ENCODE data around the gene STON2.

Gene STON2

GRCh38 chr14:81324011-81324410 is 76.1 kb downstream of the STON2 start:
- DNase-seq = peak; percentile 94
- Histone ChIP-seq H3K9ac (ENCODE audit: low read length) (peak overlapping the region; percentile 59), H3K18ac (ENCODE audit: low read length) (no peak overlapping the region), H2BK15ac (replicated peaks; ENCODE audit: low read depth) (no peak overlapping the region), H3K4me2 (ENCODE audit: low read length) (peak overlapping the region; percentile 20), H3K4ac (ENCODE audit: low read depth, low read length) (no peak overlapping the region), H4K8ac (ENCODE audit: low read depth, low read length) (no peak overlapping the region), H2AK5ac (ENCODE audit: low read length) (no peak overlapping the region), H2BK120ac (ENCODE audit: low read depth, low read length) (no peak overlapping the region), H3K23ac (ENCODE audit: low read length) (no peak overlapping the region), H3K56ac (ENCODE audit: low read length) (peak overlapping the region; percentile 84), H3K79me1 (ENCODE audit: low read length) (peaks cover 12% of the 10 kb centered on the region), H2BK5ac (ENCODE audit: low read length) (no peak overlapping the region), H3K36me3 (ENCODE audit: control insufficient read depth, insufficient read depth, low read length) (no peaks in the 10 kb centered on the region), H3K4me1 (ENCODE audit: control insufficient read depth, low read depth, low read length) (peaks cover 33% of the 10 kb centered on the region), H3K27me3 (ENCODE audit: insufficient read depth, low read length, poor library complexity) (no peaks in the 10 kb centered on the region), H4K5ac (ENCODE audit: low read length) (no peak overlapping the region), H3K79me2 (ENCODE audit: control insufficient read depth, insufficient read depth, low read length) (peaks cover 39% of the 10 kb centered on the region), H3K4me3 (ENCODE audit: low read length) (peak overlapping the region; percentile 21), H3K27ac (ENCODE audit: low read depth, low read length) (peak overlapping the region; percentile 58)
- no CpG with 5 or more reads among the region's 11 CpGs for WGBS (ENCODE audit: extremely low coverage, insufficient coverage, low lambda C conversion rate)

- Histone ChIP-seq H2BK5ac (ENCODE audit: low read length) (no peak overlapping the region), H3K4me2 (ENCODE audit: low read length) (peak overlapping the region; percentile 21), H3K79me1 (ENCODE audit: low read length) (peaks cover 12% of the 10 kb centered on the region), H3K27ac (ENCODE audit: low read depth, low read length) (no peak overlapping the region), H4K5ac (ENCODE audit: low read length) (no peak overlapping the region), H2BK15ac (replicated peaks; ENCODE audit: low read depth) (no peak overlapping the region), H3K56ac (ENCODE audit: low read length) (peak overlapping the region; percentile 51), H3K18ac (ENCODE audit: low read length) (no peak overlapping the region), H3K36me3 (ENCODE audit: control insufficient read depth, insufficient read depth, low read length) (no peaks in the 10 kb centered on the region), H3K9ac (ENCODE audit: low read length) (peak overlapping the region; percentile 59), H2AK5ac (ENCODE audit: low read length) (no peak overlapping the region), H3K4ac (ENCODE audit: low read depth, low read length) (no peak overlapping the region), H2BK120ac (ENCODE audit: low read depth, low read length) (no peak overlapping the region), H3K79me2 (ENCODE audit: control insufficient read depth, insufficient read depth, low read length) (peaks cover 44% of the 10 kb centered on the region), H4K8ac (ENCODE audit: low read depth, low read length) (no peak overlapping the region), H3K4me3 (ENCODE audit: low read length) (no peak overlapping the region), H3K23ac (ENCODE audit: low read length) (no peak overlapping the region), H3K27me3 (ENCODE audit: insufficient read depth, low read length, poor library complexity) (no peaks in the 10 kb centered on the region), H3K4me1 (ENCODE audit: control insufficient read depth, low read depth, low read length) (peaks cover 33% of the 10 kb centered on the region)
- no CpG with 5 or more reads among the region's 2 CpGs for WGBS (ENCODE audit: extremely low coverage, insufficient coverage, low lambda C conversion rate)
- no peak for DNase-seq
Observed at GRCh38 chr14:81323093-81323492, 77.0 kb downstream of the STON2 start.

- H3K4me1 ChIP-seq (ENCODE audit: control insufficient read depth, low read depth, low read length) = peaks cover 41% of the 10 kb centered on the region
- H3K23ac ChIP-seq (ENCODE audit: low read length) = no peak overlapping the region
- no peak overlapping the region for H3K9ac ChIP-seq (ENCODE audit: low read length)
- peak overlapping the region; percentile 38 for H3K56ac ChIP-seq (ENCODE audit: low read length)
- peaks cover 51% of the 10 kb centered on the region for H3K79me2 ChIP-seq (ENCODE audit: control insufficient read depth, insufficient read depth, low read length)
- no peaks in the 10 kb centered on the region for H3K36me3 ChIP-seq (ENCODE audit: control insufficient read depth, insufficient read depth, low read length)
- no peak overlapping the region for H3K4ac ChIP-seq (ENCODE audit: low read depth, low read length)
- H2BK120ac ChIP-seq (ENCODE audit: low read depth, low read length) = no peak overlapping the region
- no peak for DNase-seq
- H3K27me3 ChIP-seq (ENCODE audit: insufficient read depth, low read length, poor library complexity) = no peaks in the 10 kb centered on the region
- no peak overlapping the region for H3K4me3 ChIP-seq (ENCODE audit: low read length)
- no peak overlapping the region for H2BK15ac ChIP-seq (replicated peaks; ENCODE audit: low read depth)
- no peak overlapping the region for H4K5ac ChIP-seq (ENCODE audit: low read length)
- no peak overlapping the region for H3K27ac ChIP-seq (ENCODE audit: low read depth, low read length)
- no peak overlapping the region for H2BK5ac ChIP-seq (ENCODE audit: low read length)
- H4K8ac ChIP-seq (ENCODE audit: low read depth, low read length) = no peak overlapping the region
- WGBS (ENCODE audit: extremely low coverage, insufficient coverage, low lambda C conversion rate) = no CpG with 5 or more reads among the region's 3 CpGs
- H3K4me2 ChIP-seq (ENCODE audit: low read length) = no peak overlapping the region
- H3K18ac ChIP-seq (ENCODE audit: low read length) = no peak overlapping the region
- H3K79me1 ChIP-seq (ENCODE audit: low read length) = peaks cover 12% of the 10 kb centered on the region
- H2AK5ac ChIP-seq (ENCODE audit: low read length) = peak overlapping the region; percentile 49
Observed at GRCh38 chr14:81319946-81320345, 80.2 kb downstream of the STON2 start.

GRCh38 chr14:81319314-81319713 is 80.8 kb downstream of the STON2 start:
- H2BK5ac ChIP-seq (ENCODE audit: low read length) = no peak overlapping the region
- H4K8ac ChIP-seq (ENCODE audit: low read depth, low read length) = no peak overlapping the region
- H3K4me3 ChIP-seq (ENCODE audit: low read length) = no peak overlapping the region
- H3K36me3 ChIP-seq (ENCODE audit: control insufficient read depth, insufficient read depth, low read length) = no peaks in the 10 kb centered on the region
- no peak overlapping the region for H3K18ac ChIP-seq (ENCODE audit: low read length)
- H3K56ac ChIP-seq (ENCODE audit: low read length) = no peak overlapping the region
- H3K4ac ChIP-seq (ENCODE audit: low read depth, low read length) = no peak overlapping the region
- H3K23ac ChIP-seq (ENCODE audit: low read length) = no peak overlapping the region
- DNase-seq = no peak
- no peak overlapping the region for H4K5ac ChIP-seq (ENCODE audit: low read length)
- H3K4me1 ChIP-seq (ENCODE audit: control insufficient read depth, low read depth, low read length) = peaks cover 40% of the 10 kb centered on the region
- no peak overlapping the region for H2BK15ac ChIP-seq (replicated peaks; ENCODE audit: low read depth)
- H2BK120ac ChIP-seq (ENCODE audit: low read depth, low read length) = no peak overlapping the region
- no peak overlapping the region for H3K27ac ChIP-seq (ENCODE audit: low read depth, low read length)
- H3K9ac ChIP-seq (ENCODE audit: low read length) = no peak overlapping the region
- peaks cover 53% of the 10 kb centered on the region for H3K79me2 ChIP-seq (ENCODE audit: control insufficient read depth, insufficient read depth, low read length)
- no peaks in the 10 kb centered on the region for H3K27me3 ChIP-seq (ENCODE audit: insufficient read depth, low read length, poor library complexity)
- H2AK5ac ChIP-seq (ENCODE audit: low read length) = no peak overlapping the region
- H3K79me1 ChIP-seq (ENCODE audit: low read length) = peaks cover 12% of the 10 kb centered on the region
- H3K4me2 ChIP-seq (ENCODE audit: low read length) = no peak overlapping the region
- no CpG with 5 or more reads among the region's 2 CpGs for WGBS (ENCODE audit: extremely low coverage, insufficient coverage, low lambda C conversion rate)

- no peaks in the 10 kb centered on the region for H3K27me3 ChIP-seq (ENCODE audit: insufficient read depth, low read length, poor library complexity)
- no peak overlapping the region for H4K8ac ChIP-seq (ENCODE audit: low read depth, low read length)
- no peaks in the 10 kb centered on the region for H3K36me3 ChIP-seq (ENCODE audit: control insufficient read depth, insufficient read depth, low read length)
- peaks cover 25% of the 10 kb centered on the region for H3K4me1 ChIP-seq (ENCODE audit: control insufficient read depth, low read depth, low read length)
- peak overlapping the region; percentile 6 for H3K27ac ChIP-seq (ENCODE audit: low read depth, low read length)
- H3K18ac ChIP-seq (ENCODE audit: low read length) = peak overlapping the region; percentile 80
- peak; percentile 97 for DNase-seq
- H3K4me2 ChIP-seq (ENCODE audit: low read length) = no peak overlapping the region
- H3K4me3 ChIP-seq (ENCODE audit: low read length) = no peak overlapping the region
- no peak overlapping the region for H3K4ac ChIP-seq (ENCODE audit: low read depth, low read length)
- peaks cover 8% of the 10 kb centered on the region for H3K79me1 ChIP-seq (ENCODE audit: low read length)
- no CpG with 5 or more reads among the region's 5 CpGs for WGBS (ENCODE audit: extremely low coverage, insufficient coverage, low lambda C conversion rate)
- H2BK120ac ChIP-seq (ENCODE audit: low read depth, low read length) = no peak overlapping the region
- no peak overlapping the region for H3K56ac ChIP-seq (ENCODE audit: low read length)
- peak overlapping the region; percentile 36 for H2BK15ac ChIP-seq (replicated peaks; ENCODE audit: low read depth)
- peaks cover 34% of the 10 kb centered on the region for H3K79me2 ChIP-seq (ENCODE audit: control insufficient read depth, insufficient read depth, low read length)
- H4K5ac ChIP-seq (ENCODE audit: low read length) = no peak overlapping the region
- H3K9ac ChIP-seq (ENCODE audit: low read length) = no peak overlapping the region
- H2AK5ac ChIP-seq (ENCODE audit: low read length) = no peak overlapping the region
- H3K23ac ChIP-seq (ENCODE audit: low read length) = no peak overlapping the region
- no peak overlapping the region for H2BK5ac ChIP-seq (ENCODE audit: low read length)
Observed at GRCh38 chr14:81315341-81315740, 84.8 kb downstream of the STON2 start.

All from mesendoderm (in vitro differentiated cells).